Measurements from ENCODE around the gene SLC6A9. TPM values are rescaled to one million over a fixed set of nuclear protein-coding genes. Genes with fewer than 3 reads are reported as not detected.

Gene SLC6A9
- total and polyA plus RNA-seq, 2 experiments from 2014 or later: 14.4 to 20.0 TPM

DNA sequence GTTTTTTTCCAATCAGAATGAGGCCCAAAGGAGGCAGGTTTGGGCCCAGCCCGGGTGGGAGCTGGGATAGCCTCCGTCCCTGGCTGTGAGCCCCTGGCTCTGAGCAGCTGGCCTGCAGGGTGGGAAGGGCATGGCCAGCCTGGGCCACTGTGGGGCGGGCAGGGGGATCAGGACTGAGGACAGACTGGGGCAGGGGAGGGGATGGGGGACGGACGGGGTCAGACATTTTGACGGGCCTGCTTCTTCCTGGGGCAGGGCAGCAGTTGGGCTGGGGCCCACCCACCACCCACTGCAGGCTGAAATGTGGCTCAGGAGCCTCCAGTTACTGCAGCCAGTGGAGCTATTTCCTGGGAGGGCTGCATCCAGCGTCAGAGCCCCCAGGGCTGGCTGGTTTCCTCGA is 2.5 kb upstream of the SLC6A9 start:
- no peak for TF ChIP-seq NANOG (IDR thresholded peaks at IDR 0.05; ENCODE audit: borderline replicate concordance)
- TF ChIP-seq, protein P1, sequence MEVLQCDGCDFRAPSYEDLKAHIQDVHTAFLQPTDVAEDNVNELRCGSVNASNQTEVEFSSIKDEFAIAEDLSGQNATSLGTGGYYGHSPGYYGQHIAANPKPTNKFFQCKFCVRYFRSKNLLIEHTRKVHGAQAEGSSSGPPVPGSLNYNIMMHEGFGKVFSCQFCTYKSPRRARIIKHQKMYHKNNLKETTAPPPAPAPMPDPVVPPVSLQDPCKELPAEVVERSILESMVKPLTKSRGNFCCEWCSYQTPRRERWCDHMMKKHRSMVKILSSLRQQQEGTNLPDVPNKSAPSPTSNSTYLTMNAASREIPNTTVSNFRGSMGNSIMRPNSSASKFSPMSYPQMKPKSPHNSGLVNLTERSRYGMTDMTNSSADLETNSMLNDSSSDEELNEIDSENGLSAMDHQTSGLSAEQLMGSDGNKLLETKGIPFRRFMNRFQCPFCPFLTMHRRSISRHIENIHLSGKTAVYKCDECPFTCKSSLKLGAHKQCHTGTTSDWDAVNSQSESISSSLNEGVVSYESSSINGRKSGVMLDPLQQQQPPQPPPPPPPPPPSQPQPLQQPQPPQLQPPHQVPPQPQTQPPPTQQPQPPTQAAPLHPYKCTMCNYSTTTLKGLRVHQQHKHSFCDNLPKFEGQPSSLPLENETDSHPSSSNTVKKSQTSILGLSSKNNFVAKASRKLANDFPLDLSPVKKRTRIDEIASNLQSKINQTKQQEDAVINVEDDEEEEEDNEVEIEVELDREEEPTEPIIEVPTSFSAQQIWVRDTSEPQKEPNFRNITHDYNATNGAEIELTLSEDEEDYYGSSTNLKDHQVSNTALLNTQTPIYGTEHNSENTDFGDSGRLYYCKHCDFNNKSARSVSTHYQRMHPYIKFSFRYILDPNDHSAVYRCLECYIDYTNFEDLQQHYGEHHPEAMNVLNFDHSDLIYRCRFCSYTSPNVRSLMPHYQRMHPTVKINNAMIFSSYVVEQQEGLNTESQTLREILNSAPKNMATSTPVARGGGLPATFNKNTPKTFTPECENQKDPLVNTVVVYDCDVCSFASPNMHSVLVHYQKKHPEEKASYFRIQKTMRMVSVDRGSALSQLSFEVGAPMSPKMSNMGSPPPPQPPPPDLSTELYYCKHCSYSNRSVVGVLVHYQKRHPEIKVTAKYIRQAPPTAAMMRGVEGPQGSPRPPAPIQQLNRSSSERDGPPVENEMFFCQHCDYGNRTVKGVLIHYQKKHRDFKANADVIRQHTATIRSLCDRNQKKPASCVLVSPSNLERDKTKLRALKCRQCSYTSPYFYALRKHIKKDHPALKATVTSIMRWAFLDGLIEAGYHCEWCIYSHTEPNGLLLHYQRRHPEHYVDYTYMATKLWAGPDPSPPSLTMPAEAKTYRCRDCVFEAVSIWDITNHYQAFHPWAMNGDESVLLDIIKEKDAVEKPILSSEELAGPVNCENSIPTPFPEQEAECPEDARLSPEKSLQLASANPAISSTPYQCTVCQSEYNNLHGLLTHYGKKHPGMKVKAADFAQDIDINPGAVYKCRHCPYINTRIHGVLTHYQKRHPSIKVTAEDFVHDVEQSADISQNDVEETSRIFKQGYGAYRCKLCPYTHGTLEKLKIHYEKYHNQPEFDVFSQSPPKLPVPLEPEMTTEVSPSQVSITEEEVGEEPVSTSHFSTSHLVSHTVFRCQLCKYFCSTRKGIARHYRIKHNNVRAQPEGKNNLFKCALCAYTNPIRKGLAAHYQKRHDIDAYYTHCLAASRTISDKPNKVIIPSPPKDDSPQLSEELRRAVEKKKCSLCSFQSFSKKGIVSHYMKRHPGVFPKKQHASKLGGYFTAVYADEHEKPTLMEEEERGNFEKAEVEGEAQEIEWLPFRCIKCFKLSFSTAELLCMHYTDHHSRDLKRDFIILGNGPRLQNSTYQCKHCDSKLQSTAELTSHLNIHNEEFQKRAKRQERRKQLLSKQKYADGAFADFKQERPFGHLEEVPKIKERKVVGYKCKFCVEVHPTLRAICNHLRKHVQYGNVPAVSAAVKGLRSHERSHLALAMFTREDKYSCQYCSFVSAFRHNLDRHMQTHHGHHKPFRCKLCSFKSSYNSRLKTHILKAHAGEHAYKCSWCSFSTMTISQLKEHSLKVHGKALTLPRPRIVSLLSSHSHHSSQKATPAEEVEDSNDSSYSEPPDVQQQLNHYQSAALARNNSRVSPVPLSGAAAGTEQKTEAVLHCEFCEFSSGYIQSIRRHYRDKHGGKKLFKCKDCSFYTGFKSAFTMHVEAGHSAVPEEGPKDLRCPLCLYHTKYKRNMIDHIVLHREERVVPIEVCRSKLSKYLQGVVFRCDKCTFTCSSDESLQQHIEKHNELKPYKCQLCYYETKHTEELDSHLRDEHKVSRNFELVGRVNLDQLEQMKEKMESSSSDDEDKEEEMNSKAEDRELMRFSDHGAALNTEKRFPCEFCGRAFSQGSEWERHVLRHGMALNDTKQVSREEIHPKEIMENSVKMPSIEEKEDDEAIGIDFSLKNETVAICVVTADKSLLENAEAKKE (CRISPR knock-in tag; IDR thresholded peaks at IDR 0.05): no peak
- TF ChIP-seq POLR2AphosphoS5 (IDR thresholded peaks at IDR 0.05; ENCODE audit: low read depth): no peak
- TF ChIP-seq, protein P2, sequence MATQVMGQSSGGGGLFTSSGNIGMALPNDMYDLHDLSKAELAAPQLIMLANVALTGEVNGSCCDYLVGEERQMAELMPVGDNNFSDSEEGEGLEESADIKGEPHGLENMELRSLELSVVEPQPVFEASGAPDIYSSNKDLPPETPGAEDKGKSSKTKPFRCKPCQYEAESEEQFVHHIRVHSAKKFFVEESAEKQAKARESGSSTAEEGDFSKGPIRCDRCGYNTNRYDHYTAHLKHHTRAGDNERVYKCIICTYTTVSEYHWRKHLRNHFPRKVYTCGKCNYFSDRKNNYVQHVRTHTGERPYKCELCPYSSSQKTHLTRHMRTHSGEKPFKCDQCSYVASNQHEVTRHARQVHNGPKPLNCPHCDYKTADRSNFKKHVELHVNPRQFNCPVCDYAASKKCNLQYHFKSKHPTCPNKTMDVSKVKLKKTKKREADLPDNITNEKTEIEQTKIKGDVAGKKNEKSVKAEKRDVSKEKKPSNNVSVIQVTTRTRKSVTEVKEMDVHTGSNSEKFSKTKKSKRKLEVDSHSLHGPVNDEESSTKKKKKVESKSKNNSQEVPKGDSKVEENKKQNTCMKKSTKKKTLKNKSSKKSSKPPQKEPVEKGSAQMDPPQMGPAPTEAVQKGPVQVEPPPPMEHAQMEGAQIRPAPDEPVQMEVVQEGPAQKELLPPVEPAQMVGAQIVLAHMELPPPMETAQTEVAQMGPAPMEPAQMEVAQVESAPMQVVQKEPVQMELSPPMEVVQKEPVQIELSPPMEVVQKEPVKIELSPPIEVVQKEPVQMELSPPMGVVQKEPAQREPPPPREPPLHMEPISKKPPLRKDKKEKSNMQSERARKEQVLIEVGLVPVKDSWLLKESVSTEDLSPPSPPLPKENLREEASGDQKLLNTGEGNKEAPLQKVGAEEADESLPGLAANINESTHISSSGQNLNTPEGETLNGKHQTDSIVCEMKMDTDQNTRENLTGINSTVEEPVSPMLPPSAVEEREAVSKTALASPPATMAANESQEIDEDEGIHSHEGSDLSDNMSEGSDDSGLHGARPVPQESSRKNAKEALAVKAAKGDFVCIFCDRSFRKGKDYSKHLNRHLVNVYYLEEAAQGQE (IDR thresholded peaks at IDR 0.05; ENCODE audit: unreplicated experiment): no peak
- no peak for TF ChIP-seq CREB1 (CRISPR knock-in tag; IDR thresholded peaks at IDR 0.05; ENCODE audit: low read depth)
- no peak for TF ChIP-seq ZNF331 (CRISPR knock-in tag; IDR thresholded peaks at IDR 0.05; ENCODE audit: low read depth)
- TF ChIP-seq STAT1 (IDR thresholded peaks at IDR 0.05; ENCODE audit: unreplicated experiment): no peak
- TF ChIP-seq EZH2phosphoT487 (IDR thresholded peaks at IDR 0.05; ENCODE audit: unreplicated experiment): no peak
- no peak for TF ChIP-seq ZNF114 (CRISPR knock-in tag; IDR thresholded peaks at IDR 0.05)
- no peak for TF ChIP-seq JUNB (IDR thresholded peaks at IDR 0.05; ENCODE audit: unreplicated experiment)
- no peak for TF ChIP-seq EZH2 (IDR thresholded peaks at IDR 0.05; ENCODE audit: low read depth, unreplicated experiment)
- TF ChIP-seq, protein P3, sequence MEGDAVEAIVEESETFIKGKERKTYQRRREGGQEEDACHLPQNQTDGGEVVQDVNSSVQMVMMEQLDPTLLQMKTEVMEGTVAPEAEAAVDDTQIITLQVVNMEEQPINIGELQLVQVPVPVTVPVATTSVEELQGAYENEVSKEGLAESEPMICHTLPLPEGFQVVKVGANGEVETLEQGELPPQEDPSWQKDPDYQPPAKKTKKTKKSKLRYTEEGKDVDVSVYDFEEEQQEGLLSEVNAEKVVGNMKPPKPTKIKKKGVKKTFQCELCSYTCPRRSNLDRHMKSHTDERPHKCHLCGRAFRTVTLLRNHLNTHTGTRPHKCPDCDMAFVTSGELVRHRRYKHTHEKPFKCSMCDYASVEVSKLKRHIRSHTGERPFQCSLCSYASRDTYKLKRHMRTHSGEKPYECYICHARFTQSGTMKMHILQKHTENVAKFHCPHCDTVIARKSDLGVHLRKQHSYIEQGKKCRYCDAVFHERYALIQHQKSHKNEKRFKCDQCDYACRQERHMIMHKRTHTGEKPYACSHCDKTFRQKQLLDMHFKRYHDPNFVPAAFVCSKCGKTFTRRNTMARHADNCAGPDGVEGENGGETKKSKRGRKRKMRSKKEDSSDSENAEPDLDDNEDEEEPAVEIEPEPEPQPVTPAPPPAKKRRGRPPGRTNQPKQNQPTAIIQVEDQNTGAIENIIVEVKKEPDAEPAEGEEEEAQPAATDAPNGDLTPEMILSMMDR (conservative IDR thresholded peaks at IDR 0.05; ENCODE audit: low read depth in 2 of 2): no peak
- TF ChIP-seq, protein P4, sequence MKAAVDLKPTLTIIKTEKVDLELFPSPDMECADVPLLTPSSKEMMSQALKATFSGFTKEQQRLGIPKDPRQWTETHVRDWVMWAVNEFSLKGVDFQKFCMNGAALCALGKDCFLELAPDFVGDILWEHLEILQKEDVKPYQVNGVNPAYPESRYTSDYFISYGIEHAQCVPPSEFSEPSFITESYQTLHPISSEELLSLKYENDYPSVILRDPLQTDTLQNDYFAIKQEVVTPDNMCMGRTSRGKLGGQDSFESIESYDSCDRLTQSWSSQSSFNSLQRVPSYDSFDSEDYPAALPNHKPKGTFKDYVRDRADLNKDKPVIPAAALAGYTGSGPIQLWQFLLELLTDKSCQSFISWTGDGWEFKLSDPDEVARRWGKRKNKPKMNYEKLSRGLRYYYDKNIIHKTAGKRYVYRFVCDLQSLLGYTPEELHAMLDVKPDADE (IDR thresholded peaks at IDR 0.05): no peak
- Mint-ChIP-seq H3K4me1 (peaks cover 37% of the 10 kb centered on the region), H3K4me3 (no peak overlapping the region), H3K9me3 (peaks cover under 1% of the 10 kb centered on the region; the same call in 1 of the 3 replicates), H3K27ac (no peak overlapping the region), H3K36me3 (ENCODE audit: low read depth) (peaks cover 7% of the 10 kb centered on the region), H3K27me3 (ENCODE audit: insufficient read depth, low read depth, poor library complexity) (peaks cover 6% of the 10 kb centered on the region)
- Histone ChIP-seq H3F3A (replicated peaks; ENCODE audit: low read depth) (peaks cover 21% of the 10 kb centered on the region), H3K27me3 (ENCODE audit: insufficient read depth) (no peaks in the 10 kb centered on the region), H3K4me2 (peak overlapping the region; percentile 90; the same call in 1 of the 2 replicates), H3K9me2 (ENCODE audit: insufficient read depth) (no peaks in the 10 kb centered on the region), H2AFZ (no peak overlapping the region), H3K4me3 (no peak overlapping the region), H3K36me3 (ENCODE audit: insufficient read depth) (no peaks in the 10 kb centered on the region), H3K4me1 (ENCODE audit: insufficient read depth) (peaks cover 24% of the 10 kb centered on the region), H3K27ac (ENCODE audit: low read depth) (no peak overlapping the region), H3K79me2 (replicated peaks; ENCODE audit: insufficient read depth) (peaks cover 5% of the 10 kb centered on the region), H4K20me1 (replicated peaks; ENCODE audit: insufficient read depth) (no peaks in the 10 kb centered on the region; the same call in 1 of the 2 replicates)
- ATAC-seq (no peak), DNase-seq (ENCODE audit: low spot score) (no peak)

All from GM23338 (cell line).